PC-3 (cell line): Measurements from ENCODE around the gene COL1A2. TPM values are rescaled to one million over a fixed set of nuclear protein-coding genes. Genes with fewer than 3 reads are reported as not detected.

Experiments
- ATAC-seq: fragments of 200-7000 bp; cut with Tn5 transposase; 2 replicates; pipeline ENCODE4 v1.9.1; 2020; ENCODE audit warnings: mild to moderate bottlenecking, moderate library complexity
- BruUV-seq: library from RNA; stranded (reverse); fragments of 400-500 nt; replicated peaks from 2 replicates; lab custom pipeline; 2021; lab: Mats Ljungman, UMichigan
- CTCF ChIA-PET: fragments of 300-600 bp; sonication (Branson Sonifier 250); formaldehyde crosslinking; loops from one replicate; lab custom pipeline; 2022; ENCODE audit warnings: antibody characterized with exemption; lab: Charles Lee
- POLR2A ChIA-PET: fragments of 300-600 bp; sonication (Branson Sonifier 250); formaldehyde crosslinking; loops from one replicate; lab custom pipeline; 2022; ENCODE audit warnings: antibody characterized with exemption; ENCODE audit not compliant: unreplicated experiment; lab: Charles Lee
- DNase-seq: peaks from one replicate; pipeline ENCODE4 v3.0.0-alpha.2; 2015
- H2AFZ ChIP-seq: fragments of 300-600 bp; sonication (generic); 2 replicates; pipeline ENCODE4 v1.6.0; 2016; ENCODE audit warnings: antibody characterized with exemption, low read length
- H3F3A ChIP-seq: fragments of 300-600 bp; sonication (generic); one replicate; pipeline ENCODE4 v1.6.0; 2017; ENCODE audit warnings: antibody characterized with exemption, low read length, control low read depth, mild to moderate bottlenecking; ENCODE audit not compliant: unreplicated experiment
- H3K27ac ChIP-seq: fragments of 300-600 bp; sonication (generic); 2 replicates; pipeline ENCODE4 v1.5.1; 2016; ENCODE audit warnings: mild to moderate bottlenecking, low read length
- H3K27me3 ChIP-seq: fragments of 300-600 bp; sonication (generic); 2 replicates; pipeline ENCODE4 v1.6.1; 2016; ENCODE audit warnings: low read length, mixed read lengths
- H3K36me3 ChIP-seq: fragments of 300-600 bp; sonication (generic); 2 replicates; pipeline ENCODE4 v1.6.1; 2016; ENCODE audit warnings: low read depth, mixed run types, low read length, mixed read lengths
- H3K4me1 ChIP-seq: fragments of 300-600 bp; sonication (generic); 2 replicates; pipeline ENCODE4 v1.5.1; 2016; ENCODE audit warnings: low read length; ENCODE audit not compliant: insufficient read depth
- H3K4me2 ChIP-seq: fragments of 300-600 bp; sonication (generic); 2 replicates; pipeline ENCODE4 v1.6.0; 2016; ENCODE audit warnings: low read length
- H3K4me3 ChIP-seq: fragments of 300-600 bp; sonication (generic); 2 replicates; pipeline ENCODE4 v1.5.1; 2016; ENCODE audit warnings: mild to moderate bottlenecking, low read length, mixed read lengths
- H3K79me2 ChIP-seq: fragments of 300-600 bp; sonication (generic); 2 replicates; pipeline ENCODE4 v1.6.1; 2017; ENCODE audit warnings: low read length, mixed read lengths
- H3K9ac ChIP-seq: fragments of 300-600 bp; sonication (generic); 2 replicates; pipeline ENCODE4 v1.6.0; 2016; ENCODE audit warnings: mild to moderate bottlenecking, low read length
- H3K9me2 ChIP-seq: fragments of 300-600 bp; sonication (generic); replicated peaks from 2 replicates; pipeline ENCODE4 v1.6.1; 2016; ENCODE audit warnings: mixed run types, low read length, mixed read lengths
- H3K9me3 ChIP-seq: fragments of 300-600 bp; sonication (generic); 2 replicates; pipeline ENCODE4 v1.6.1; 2016; ENCODE audit warnings: low read length, mixed read lengths
- H4K20me1 ChIP-seq: fragments of 300-600 bp; sonication (generic); 2 replicates; pipeline ENCODE4 v1.6.1; 2016; ENCODE audit warnings: low read length, mixed read lengths
- CTCF ChIP-seq: fragments of 300-600 bp; sonication (generic); conservative IDR thresholded peaks from 2 replicates; pipeline ENCODE4 v1.5.1; 2017; ENCODE audit warnings: antibody characterized with exemption, low read depth, mild to moderate bottlenecking, low read length
- EZH2 ChIP-seq: fragments of 300-600 bp; sonication (generic); IDR thresholded peaks from one replicate; pipeline ENCODE4 v1.6.1; 2017; ENCODE audit warnings: antibody characterized with exemption, mild to moderate bottlenecking, low read length; ENCODE audit not compliant: unreplicated experiment
- EZH2phosphoT487 ChIP-seq: fragments of 300-600 bp; sonication (generic); IDR thresholded peaks from 2 replicates; pipeline ENCODE4 v1.6.1; 2018; ENCODE audit warnings: mild to moderate bottlenecking, antibody characterized with exemption, low read length, borderline replicate concordance
- intact Hi-C: fragments of 100-400 bp; cut with micrococcal nuclease; formaldehyde crosslinking; loops from 2 replicates; pipeline ENCODE4 v1.9.0; 2023
- total RNA-seq: library from RNA; depleted of rRNA; stranded (reverse); fragments of >200 nt; gene quantifications from 2 replicates; pipeline ENCODE4 v1.2.3, GENCODE V29; 2014

COL1A2 gene
- total RNA-seq, 1 experiment from 2014 or later, result not detected

- DNase-seq, result no peak
- ATAC-seq, result no peak
- Histone ChIP-seq H3K9me3 (no peaks in the 10 kb centered on the region), H3K9me2 (no peaks in the 10 kb centered on the region), H4K20me1 (no peaks in the 10 kb centered on the region), H2AFZ (no peak overlapping the region; the same call in 1 of the 2 replicates), H3K9ac (no peak overlapping the region), H3K4me3 (no peak overlapping the region), H3K4me2 (no peak overlapping the region), H3K27me3 (no peaks in the 10 kb centered on the region), H3K27ac (no peak overlapping the region), H3K36me3 (no peaks in the 10 kb centered on the region), H3K4me1 (peaks cover 10% of the 10 kb centered on the region), H3K79me2 (no peaks in the 10 kb centered on the region), H3F3A (no peaks in the 10 kb centered on the region)
- ChIA-PET CTCF (no interaction called here), POLR2A (no interaction called here)
- intact Hi-C loops, result loop anchor here (1.0 to 5.0 kb wide), 2 partner anchors 40 to 309 kb away; no protein-coding TSS in a partner anchor
- no peak for TF ChIP-seq EZH2phosphoT487
- BruUV-seq, result no TSS peak
Measured at GRCh38 chr7:94396596-94396995, 1.9 kb downstream of the COL1A2 start.

GRCh38 chr7:94397722-94398121, 3.0 kb downstream of the COL1A2 start:
- Histone ChIP-seq H3K4me2 (no peak overlapping the region), H3K27ac (no peak overlapping the region), H3K79me2 (no peaks in the 10 kb centered on the region), H3K9ac (no peak overlapping the region), H3F3A (no peaks in the 10 kb centered on the region), H2AFZ (no peak overlapping the region), H3K36me3 (no peaks in the 10 kb centered on the region), H3K27me3 (no peaks in the 10 kb centered on the region), H3K4me3 (no peak overlapping the region), H3K9me2 (no peaks in the 10 kb centered on the region), H4K20me1 (no peaks in the 10 kb centered on the region), H3K9me3 (no peaks in the 10 kb centered on the region), H3K4me1 (peaks cover 15% of the 10 kb centered on the region)
- ChIA-PET POLR2A (no interaction called here), CTCF (interaction anchor here (0.6 kb wide), 1 partner anchor 109 kb away, joined by 3 read pairs; no protein-coding TSS in a partner anchor)
- no peak for TF ChIP-seq EZH2phosphoT487
- no peak for TF ChIP-seq CTCF
- TF ChIP-seq EZH2, result no peak
- intact Hi-C loops, result loop anchor here (5.0 kb wide), 1 partner anchor 310 kb away; no protein-coding TSS in a partner anchor
- DNase-seq (no peak), ATAC-seq (no peak)
- no TSS peak for BruUV-seq

DNA sequence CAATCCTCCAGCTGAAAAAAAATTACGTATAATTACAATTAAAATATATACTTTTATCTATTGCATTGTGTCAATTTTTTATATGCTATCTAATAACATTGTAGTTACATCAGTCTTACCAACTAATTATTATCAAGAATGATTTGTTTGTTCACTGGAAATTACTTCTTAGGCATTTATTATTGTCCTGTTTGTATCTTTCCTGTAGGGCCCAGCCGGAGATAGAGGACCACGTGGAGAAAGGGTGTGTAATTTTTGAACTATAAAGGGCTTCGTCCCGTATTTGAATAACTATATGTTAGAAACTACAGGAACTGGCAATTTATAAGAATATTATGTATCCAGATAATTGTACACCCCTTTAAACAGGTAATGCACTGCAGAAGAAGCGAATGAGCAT, 4.1 kb downstream of the COL1A2 start:
- TF ChIP-seq EZH2phosphoT487, result no peak
- no peak for TF ChIP-seq CTCF
- TF ChIP-seq EZH2, result no peak
- Histone ChIP-seq H3K9ac (no peak overlapping the region), H2AFZ (no peak overlapping the region), H3K9me3 (no peaks in the 10 kb centered on the region), H3F3A (no peaks in the 10 kb centered on the region), H3K4me2 (no peak overlapping the region), H3K27me3 (no peaks in the 10 kb centered on the region), H3K9me2 (no peaks in the 10 kb centered on the region), H3K79me2 (no peaks in the 10 kb centered on the region), H3K27ac (no peak overlapping the region), H3K36me3 (no peaks in the 10 kb centered on the region), H3K4me3 (no peak overlapping the region), H3K4me1 (peaks cover 15% of the 10 kb centered on the region), H4K20me1 (no peaks in the 10 kb centered on the region)
- POLR2A ChIA-PET, result no interaction called here
- no TSS peak for BruUV-seq
- intact Hi-C loops, result loop anchor here (5.0 kb wide), 1 partner anchor 312 kb away; no protein-coding TSS in a partner anchor
- no peak for ATAC-seq
- CTCF ChIA-PET, result no interaction called here
- DNase-seq, result no peak
